ENCODE data around the gene F2.
A peak's percentile ranks its signal among the peaks of the same experiment; 100 is the strongest.
"Not testable (repeated sequence)": the region's sequence is repeated elsewhere in the genome, so short reads cannot be mapped to it uniquely, and the experiment has no call there.

F2 gene

DNA sequence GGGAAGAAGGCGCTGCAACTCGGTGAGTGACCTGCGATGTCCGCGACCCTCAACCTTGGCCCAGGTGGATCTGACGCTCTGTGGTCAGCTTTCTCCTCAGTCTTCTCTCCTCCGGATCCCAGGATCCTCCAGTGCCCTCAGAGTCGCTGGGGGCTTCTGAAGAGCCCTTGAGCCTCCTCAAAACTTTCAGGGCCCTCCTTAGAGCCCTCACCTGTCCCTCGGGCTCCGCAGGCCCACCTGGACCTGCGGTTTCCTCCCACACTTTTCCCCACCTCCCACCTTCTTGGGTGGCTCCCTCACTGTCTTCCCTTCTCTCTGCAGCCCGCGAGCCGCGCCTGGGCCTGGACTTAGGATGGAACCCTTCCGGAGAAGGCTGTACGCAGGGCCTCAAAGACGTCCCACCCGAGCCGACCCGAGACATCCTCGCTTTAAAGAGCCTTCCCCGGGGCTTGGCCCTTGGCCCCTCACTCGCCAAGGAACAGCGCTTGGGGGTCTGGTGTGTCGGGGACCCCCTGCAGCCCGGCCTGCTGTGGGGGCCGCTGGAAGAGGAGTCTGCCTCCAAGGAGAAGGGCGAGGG lies 17.8 kb upstream of the F2 start:
- TF ChIP-seq, protein P1, sequence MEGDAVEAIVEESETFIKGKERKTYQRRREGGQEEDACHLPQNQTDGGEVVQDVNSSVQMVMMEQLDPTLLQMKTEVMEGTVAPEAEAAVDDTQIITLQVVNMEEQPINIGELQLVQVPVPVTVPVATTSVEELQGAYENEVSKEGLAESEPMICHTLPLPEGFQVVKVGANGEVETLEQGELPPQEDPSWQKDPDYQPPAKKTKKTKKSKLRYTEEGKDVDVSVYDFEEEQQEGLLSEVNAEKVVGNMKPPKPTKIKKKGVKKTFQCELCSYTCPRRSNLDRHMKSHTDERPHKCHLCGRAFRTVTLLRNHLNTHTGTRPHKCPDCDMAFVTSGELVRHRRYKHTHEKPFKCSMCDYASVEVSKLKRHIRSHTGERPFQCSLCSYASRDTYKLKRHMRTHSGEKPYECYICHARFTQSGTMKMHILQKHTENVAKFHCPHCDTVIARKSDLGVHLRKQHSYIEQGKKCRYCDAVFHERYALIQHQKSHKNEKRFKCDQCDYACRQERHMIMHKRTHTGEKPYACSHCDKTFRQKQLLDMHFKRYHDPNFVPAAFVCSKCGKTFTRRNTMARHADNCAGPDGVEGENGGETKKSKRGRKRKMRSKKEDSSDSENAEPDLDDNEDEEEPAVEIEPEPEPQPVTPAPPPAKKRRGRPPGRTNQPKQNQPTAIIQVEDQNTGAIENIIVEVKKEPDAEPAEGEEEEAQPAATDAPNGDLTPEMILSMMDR (IDR thresholded peaks at IDR 0.05) = no peak
- Histone ChIP-seq H3K4me2 (ENCODE audit: low read length) (peak overlapping the region; percentile 83), H3K36me3 (ENCODE audit: control insufficient read depth, insufficient read depth, low read length) (no peaks in the 10 kb centered on the region), H3K9ac (peak overlapping the region; percentile 14), H3K27me3 (ENCODE audit: control insufficient read depth, insufficient read depth, low read length) (no peaks in the 10 kb centered on the region), H3K79me2 (peaks cover 6% of the 10 kb centered on the region), H3K4me1 (no peaks in the 10 kb centered on the region), H3K9me3 (ENCODE audit: control insufficient read depth, low read length) (no peaks in the 10 kb centered on the region), H3K27ac (peak overlapping the region; percentile 93), H2AFZ (peak overlapping the region; percentile 86), H3K4me3 (ENCODE audit: low read depth, low read length) (peak overlapping the region; percentile 90)

DNA sequence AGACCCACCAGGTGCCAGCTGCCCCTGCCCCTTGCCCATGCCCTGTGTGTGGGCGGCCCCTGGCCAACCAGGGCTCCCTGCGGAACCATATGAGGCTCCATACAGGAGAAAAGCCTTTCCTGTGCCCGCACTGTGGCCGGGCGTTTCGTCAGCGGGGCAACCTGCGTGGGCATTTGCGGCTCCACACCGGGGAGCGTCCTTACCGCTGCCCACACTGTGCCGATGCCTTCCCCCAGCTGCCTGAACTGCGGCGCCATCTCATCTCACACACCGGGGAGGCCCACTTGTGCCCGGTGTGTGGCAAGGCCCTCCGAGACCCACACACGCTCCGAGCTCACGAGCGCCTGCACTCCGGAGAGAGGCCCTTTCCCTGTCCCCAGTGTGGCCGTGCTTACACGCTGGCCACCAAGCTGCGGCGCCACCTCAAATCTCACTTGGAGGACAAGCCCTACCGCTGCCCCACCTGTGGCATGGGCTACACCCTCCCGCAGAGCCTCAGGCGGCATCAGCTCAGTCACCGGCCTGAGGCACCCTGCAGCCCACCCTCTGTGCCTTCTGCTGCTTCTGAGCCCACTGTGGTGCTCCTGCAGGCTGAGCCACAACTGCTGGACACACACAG lies 13.8 kb upstream of the F2 start:
- no peak overlapping the region for H2AFZ ChIP-seq
- TF ChIP-seq, protein P1 (IDR thresholded peaks at IDR 0.05) = no peak
- H3K4me1 ChIP-seq = no peaks in the 10 kb centered on the region
- no peaks in the 10 kb centered on the region for H3K27me3 ChIP-seq (ENCODE audit: control insufficient read depth, insufficient read depth, low read length)
- no peaks in the 10 kb centered on the region for H3K9me3 ChIP-seq (ENCODE audit: control insufficient read depth, low read length)
- H3K9ac ChIP-seq = no peak overlapping the region
- H3K4me2 ChIP-seq (ENCODE audit: low read length) = no peak overlapping the region
- no peak overlapping the region for H3K4me3 ChIP-seq (ENCODE audit: low read depth, low read length)
- H3K36me3 ChIP-seq (ENCODE audit: control insufficient read depth, insufficient read depth, low read length) = no peaks in the 10 kb centered on the region
- no peak overlapping the region for H3K27ac ChIP-seq
- peaks cover 6% of the 10 kb centered on the region for H3K79me2 ChIP-seq

DNA sequence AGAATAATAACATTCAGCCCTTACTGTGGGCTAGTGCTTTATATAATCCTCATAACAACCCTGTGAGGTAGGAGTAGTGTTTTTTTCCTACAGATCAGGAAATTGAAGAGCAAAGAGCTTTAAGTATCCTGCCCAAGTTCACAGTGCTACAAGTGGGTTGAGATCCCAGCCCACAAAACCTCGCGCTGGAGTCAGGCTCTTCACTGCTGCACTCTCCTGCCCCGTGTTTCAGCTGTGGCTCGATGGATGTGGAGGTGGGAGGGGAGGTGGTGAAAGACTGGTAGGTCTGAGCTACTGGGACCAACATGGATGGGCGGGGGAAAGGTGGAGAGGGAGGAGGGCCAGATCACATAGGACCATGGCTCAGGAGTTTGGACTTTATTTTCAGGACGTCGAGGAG lies 12.1 kb upstream of the F2 start:
- Histone ChIP-seq H3K4me1 (no peaks in the 10 kb centered on the region), H3K36me3 (ENCODE audit: control insufficient read depth, insufficient read depth, low read length) (no peaks in the 10 kb centered on the region), H2AFZ (no peak overlapping the region), H3K4me3 (ENCODE audit: low read depth, low read length) (no peak overlapping the region), H3K9me3 (ENCODE audit: control insufficient read depth, low read length) (no peaks in the 10 kb centered on the region), H3K27me3 (ENCODE audit: control insufficient read depth, insufficient read depth, low read length) (no peaks in the 10 kb centered on the region), H3K79me2 (no peaks in the 10 kb centered on the region), H3K27ac (no peak overlapping the region), H3K9ac (no peak overlapping the region), H3K4me2 (ENCODE audit: low read length) (no peak overlapping the region)
- TF ChIP-seq, protein P1 (IDR thresholded peaks at IDR 0.05) = no peak

DNA sequence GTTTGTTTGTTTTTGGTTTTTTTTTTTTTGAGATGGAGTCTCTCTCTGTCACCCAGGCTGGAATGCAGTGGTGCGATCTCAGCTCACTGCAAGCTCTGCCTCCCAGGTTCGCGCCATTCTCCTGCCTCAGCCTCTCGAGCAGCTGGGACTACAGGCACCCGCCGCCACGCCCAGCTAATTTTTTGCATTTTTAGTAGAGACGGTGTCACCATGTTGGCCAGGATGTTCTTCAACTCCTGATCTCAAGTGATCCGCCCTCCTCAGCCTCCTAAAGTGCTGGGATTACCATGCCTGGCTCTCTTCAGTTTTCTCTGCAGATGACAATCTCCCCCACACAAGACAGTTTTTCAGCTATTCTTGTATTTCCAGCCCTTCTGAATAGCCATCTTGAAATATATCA lies 9.7 kb upstream of the F2 start:
- not testable (repeated sequence) for H3K9ac ChIP-seq; H3K27ac ChIP-seq; H2AFZ ChIP-seq; H3K27me3 ChIP-seq (ENCODE audit: control insufficient read depth, insufficient read depth, low read length); H3K4me3 ChIP-seq (ENCODE audit: low read depth, low read length); H3K4me1 ChIP-seq; H3K4me2 ChIP-seq (ENCODE audit: low read length); H3K79me2 ChIP-seq; H3K9me3 ChIP-seq (ENCODE audit: control insufficient read depth, low read length); H3K36me3 ChIP-seq (ENCODE audit: control insufficient read depth, insufficient read depth, low read length)

DNA sequence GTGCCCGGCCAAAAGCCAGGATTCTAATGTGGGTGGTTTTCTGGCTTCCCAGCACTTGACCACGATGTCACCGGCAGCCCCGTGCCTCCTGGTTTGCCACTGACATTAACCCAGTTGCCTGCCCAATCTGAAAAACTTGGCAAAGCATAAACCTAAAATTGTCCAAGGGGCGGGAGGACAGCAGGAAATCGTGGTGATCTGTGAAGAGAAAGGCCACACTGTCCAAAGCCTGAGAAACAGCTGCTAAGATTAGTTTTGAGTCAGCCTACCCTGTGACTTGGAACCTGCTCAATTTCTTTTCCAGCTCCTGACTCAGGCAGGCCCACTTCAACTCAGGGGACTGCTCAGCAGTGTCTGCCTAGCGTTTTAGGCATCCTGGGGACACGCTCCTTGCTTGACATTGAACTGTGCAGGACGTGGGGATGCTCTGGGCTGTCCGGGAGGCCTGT lies 8.2 kb upstream of the F2 start:
- H3K9ac ChIP-seq = no peak overlapping the region
- H3K9me3 ChIP-seq (ENCODE audit: control insufficient read depth, low read length) = no peaks in the 10 kb centered on the region
- H3K4me2 ChIP-seq (ENCODE audit: low read length) = no peak overlapping the region
- H3K79me2 ChIP-seq = no peaks in the 10 kb centered on the region
- no peaks in the 10 kb centered on the region for H3K36me3 ChIP-seq (ENCODE audit: control insufficient read depth, insufficient read depth, low read length)
- H3K4me3 ChIP-seq (ENCODE audit: low read depth, low read length) = no peak overlapping the region
- H2AFZ ChIP-seq = no peak overlapping the region
- no peaks in the 10 kb centered on the region for H3K4me1 ChIP-seq
- H3K27ac ChIP-seq = peak overlapping the region; percentile 29
- TF ChIP-seq, protein P1 (IDR thresholded peaks at IDR 0.05) = no peak
- no peaks in the 10 kb centered on the region for H3K27me3 ChIP-seq (ENCODE audit: control insufficient read depth, insufficient read depth, low read length)
